ENCODE data around the gene TAS2R40. TPM values are rescaled to one million over a fixed set of nuclear protein-coding genes. Genes with fewer than 3 reads are reported as not detected.

TAS2R40 gene
- not detected in 2 replicates for total RNA-seq

DNA sequence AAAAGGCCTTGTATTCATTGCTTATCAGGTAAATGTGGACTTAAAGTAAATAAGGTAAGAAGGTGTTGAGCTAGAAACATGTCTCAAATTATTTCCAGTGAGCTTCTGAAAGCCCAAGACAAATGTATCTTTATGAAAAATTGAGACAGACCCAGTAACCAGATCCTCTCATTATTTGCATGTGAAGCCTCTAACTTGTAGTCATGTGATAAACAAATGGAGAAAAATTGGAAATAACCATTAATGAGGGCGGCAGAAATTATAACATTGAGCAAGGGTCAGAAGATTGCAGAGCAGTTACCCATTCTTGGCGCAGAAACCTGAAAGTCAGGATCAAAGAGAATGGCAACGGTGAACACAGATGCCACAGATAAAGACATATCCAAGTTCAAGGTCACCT lies at the start of gene TAS2R40:
Gene TAS2R40 (plus strand): TSS at position 301 of the 400 bp plus-strand sequence. CDS start 42 bp downstream, at position 343.

GRCh38 chr7:143183024-143183423 lies 38.8 kb upstream of the TAS2R40 start, which contains the start of gene TAS2R39:
Gene TAS2R39 (plus strand): TSS chr7:143183419. CDS start chr7:143183419, 0 bp downstream.

DNA sequence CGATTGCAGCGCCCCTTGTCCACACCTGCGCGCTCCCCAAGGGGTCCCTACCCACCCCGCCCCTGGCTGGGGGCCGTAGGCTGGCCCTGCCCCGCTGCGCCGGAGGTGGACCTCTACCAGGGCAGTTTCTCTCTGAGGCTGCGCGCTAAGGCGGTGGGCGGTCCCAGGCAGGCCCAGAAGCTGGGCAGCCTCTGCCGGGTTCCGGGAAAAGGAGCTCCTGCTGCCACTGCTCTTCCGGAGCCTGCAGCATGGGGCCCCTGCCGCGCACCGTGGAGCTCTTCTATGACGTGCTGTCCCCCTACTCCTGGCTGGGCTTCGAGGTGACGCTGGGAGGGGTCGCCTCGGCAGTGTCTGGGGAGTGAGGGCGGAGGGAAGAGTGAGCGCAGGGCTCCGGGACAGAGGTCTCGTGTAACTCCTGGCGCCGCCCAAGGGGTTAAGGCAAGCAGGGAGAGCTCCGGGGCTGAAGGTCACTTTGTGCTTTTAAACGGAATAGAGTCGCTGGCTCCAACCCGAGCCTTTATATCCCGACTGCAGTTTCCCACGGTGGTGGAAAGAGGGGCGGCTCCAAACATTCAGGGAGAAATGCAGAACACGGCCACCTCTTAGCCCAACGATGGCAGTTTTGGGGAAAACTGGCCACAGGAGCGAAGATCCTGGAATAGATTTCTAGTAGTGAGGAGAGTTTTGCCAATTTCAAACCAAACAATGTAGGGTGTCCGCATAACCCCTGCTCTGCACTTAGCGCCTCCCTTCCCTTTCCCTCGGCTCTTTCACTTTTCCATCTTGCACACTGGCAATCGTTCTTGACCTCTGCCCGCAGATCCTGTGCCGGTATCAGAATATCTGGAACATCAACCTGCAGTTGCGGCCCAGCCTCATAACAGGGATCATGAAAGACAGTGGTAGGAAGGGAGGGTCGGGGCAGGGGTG lies 41.7 kb downstream of the TAS2R40 start, which contains the start of gene GSTK1:
Gene GSTK1 (plus strand): TSS at position 176 of the 930 bp plus-strand sequence. CDS start 73 bp downstream, at position 249.

Other genes starting within 250 kb of the TAS2R40 start
- not detected in 2 replicates for gene OR9A2, start 194.9 kb upstream of the TAS2R40 start, total RNA-seq
- not detected in 2 replicates for gene OR6V1, start 169.7 kb upstream of the TAS2R40 start, total RNA-seq
- not detected in 2 replicates for gene PIP, start 90.0 kb upstream of the TAS2R40 start, total RNA-seq
- gene TAS2R39, start 38.6 kb upstream of the TAS2R40 start, total RNA-seq: not detected in 2 replicates
- 132 and 150 TPM in 2 replicates for gene GSTK1, start 41.4 kb downstream of the TAS2R40 start, total RNA-seq
- 0.24 TPM in 1 of 2 replicates, not detected in the other for gene TMEM139, start 62.9 kb downstream of the TAS2R40 start, total RNA-seq
- 6.5 and 7.6 TPM in 2 replicates for gene CASP2, start 66.3 kb downstream of the TAS2R40 start, total RNA-seq
- gene CLCN1, start 94.1 kb downstream of the TAS2R40 start, total RNA-seq: not detected in 2 replicates
- gene FAM131B, start 140.7 kb downstream of the TAS2R40 start, total RNA-seq: 0.94 and 1.5 TPM in 2 replicates
- gene ZYX, start 159.3 kb downstream of the TAS2R40 start, total RNA-seq: 120 and 135 TPM in 2 replicates
- not detected in 2 replicates for gene EPHA1, start 186.8 kb downstream of the TAS2R40 start, total RNA-seq
- gene TAS2R60, start 221.4 kb downstream of the TAS2R40 start, total RNA-seq: not detected in 2 replicates